ENCODE results near the gene CYB5R3.

GRCh38 chr22:42635531-42635930 lies 13.7 kb downstream of the CYB5R3 start:
- no peak for TF ChIP-seq PATZ1 (CRISPR knock-in tag; IDR thresholded peaks at IDR 0.05; ENCODE audit: borderline replicate concordance)
- no peak for TF ChIP-seq PPARA (CRISPR knock-in tag; IDR thresholded peaks at IDR 0.05; ENCODE audit: borderline replicate concordance)
- TF ChIP-seq ARNTL (CRISPR knock-in tag; IDR thresholded peaks at IDR 0.05; ENCODE audit: borderline replicate concordance, low read depth): no peak
- no peak for TF ChIP-seq ZC3H10 (CRISPR knock-in tag; IDR thresholded peaks at IDR 0.05)
- TF ChIP-seq, protein P1, sequence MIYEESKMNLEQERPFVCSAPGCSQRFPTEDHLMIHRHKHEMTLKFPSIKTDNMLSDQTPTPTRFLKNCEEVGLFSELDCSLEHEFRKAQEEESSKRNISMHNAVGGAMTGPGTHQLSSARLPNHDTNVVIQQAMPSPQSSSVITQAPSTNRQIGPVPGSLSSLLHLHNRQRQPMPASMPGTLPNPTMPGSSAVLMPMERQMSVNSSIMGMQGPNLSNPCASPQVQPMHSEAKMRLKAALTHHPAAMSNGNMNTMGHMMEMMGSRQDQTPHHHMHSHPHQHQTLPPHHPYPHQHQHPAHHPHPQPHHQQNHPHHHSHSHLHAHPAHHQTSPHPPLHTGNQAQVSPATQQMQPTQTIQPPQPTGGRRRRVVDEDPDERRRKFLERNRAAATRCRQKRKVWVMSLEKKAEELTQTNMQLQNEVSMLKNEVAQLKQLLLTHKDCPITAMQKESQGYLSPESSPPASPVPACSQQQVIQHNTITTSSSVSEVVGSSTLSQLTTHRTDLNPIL (CRISPR knock-in tag; IDR thresholded peaks at IDR 0.05; ENCODE audit: low read depth): no peak

Data from SK-N-SH treated with all-trans-retinoic acid at 6 μM for 48 hours (cell line).